ENCODE measurements around the gene KLHL25.

KLHL25 gene

GRCh38 chr15:85777250-85778106 lies 17.2 kb downstream of the KLHL25 start:
- no peak for DNase-seq (ENCODE audit: low read depth in 3 of 3)

GRCh38 chr15:85773970-85774369 lies 20.8 kb downstream of the KLHL25 start:
- DNase-seq (ENCODE audit: low read depth in 3 of 3) = no peak

GRCh38 chr15:85773249-85773648 lies 21.5 kb downstream of the KLHL25 start:
- no peak for DNase-seq (ENCODE audit: low read depth in 3 of 3)

- DNase-seq (ENCODE audit: low read depth in 3 of 3) = no peak
These were observed 22.1 kb downstream of the KLHL25 start for GRCh38 chr15:85772668-85773067.

- no peak for DNase-seq (ENCODE audit: low read depth in 3 of 3)
These were observed 22.8 kb downstream of the KLHL25 start for GRCh38 chr15:85771781-85772445.

- no peak for DNase-seq (ENCODE audit: low read depth in 3 of 3)
These were observed 23.5 kb downstream of the KLHL25 start for GRCh38 chr15:85771271-85771670.

GRCh38 chr15:85770096-85771041 lies 24.4 kb downstream of the KLHL25 start:
- DNase-seq (ENCODE audit: low read depth in 3 of 3) = no peak

GRCh38 chr15:85769182-85769900 lies 25.4 kb downstream of the KLHL25 start:
- no peak for DNase-seq (ENCODE audit: low read depth in 3 of 3)

- DNase-seq (ENCODE audit: low read depth in 3 of 3) = no peak
These were observed 26.0 kb downstream of the KLHL25 start for GRCh38 chr15:85768595-85769168.

- no peak for DNase-seq (ENCODE audit: low read depth in 3 of 3)
These were observed 26.8 kb downstream of the KLHL25 start for GRCh38 chr15:85767785-85768529.

- no peak for DNase-seq (ENCODE audit: low read depth in 3 of 3)
These were observed 28.5 kb downstream of the KLHL25 start for GRCh38 chr15:85766001-85766831.

- no peak for DNase-seq (ENCODE audit: low read depth in 3 of 3)
These were observed 30.0 kb downstream of the KLHL25 start for GRCh38 chr15:85764649-85765277.

GRCh38 chr15:85763673-85764633 lies 30.8 kb downstream of the KLHL25 start:
- DNase-seq (ENCODE audit: low read depth in 3 of 3) = no peak

- no peak for DNase-seq (ENCODE audit: low read depth in 3 of 3)
These were observed 31.6 kb downstream of the KLHL25 start for GRCh38 chr15:85763157-85763556.

- no peak for DNase-seq (ENCODE audit: low read depth in 3 of 3)
These were observed 32.0 kb downstream of the KLHL25 start for GRCh38 chr15:85762756-85763127.

- DNase-seq (ENCODE audit: low read depth in 3 of 3) = no peak
These were observed 32.5 kb downstream of the KLHL25 start for GRCh38 chr15:85762039-85762755.

GRCh38 chr15:85761635-85762034 lies 33.1 kb downstream of the KLHL25 start:
- no peak for DNase-seq (ENCODE audit: low read depth in 3 of 3)

Measured in stimulated activated CD4-positive, alpha-beta T cell treated with anti-CD3 and anti-CD28 coated beads, TNF-alpha, amount 100 ng/mL, for 24 hours (primary cell).